ENCODE results near the gene OTX2. TPM values are rescaled to one million over a fixed set of nuclear protein-coding genes. Genes with fewer than 3 reads are reported as not detected.

Gene OTX2
- total RNA-seq, 1 donor from 2014 or later: 3.4 TPM

DNA sequence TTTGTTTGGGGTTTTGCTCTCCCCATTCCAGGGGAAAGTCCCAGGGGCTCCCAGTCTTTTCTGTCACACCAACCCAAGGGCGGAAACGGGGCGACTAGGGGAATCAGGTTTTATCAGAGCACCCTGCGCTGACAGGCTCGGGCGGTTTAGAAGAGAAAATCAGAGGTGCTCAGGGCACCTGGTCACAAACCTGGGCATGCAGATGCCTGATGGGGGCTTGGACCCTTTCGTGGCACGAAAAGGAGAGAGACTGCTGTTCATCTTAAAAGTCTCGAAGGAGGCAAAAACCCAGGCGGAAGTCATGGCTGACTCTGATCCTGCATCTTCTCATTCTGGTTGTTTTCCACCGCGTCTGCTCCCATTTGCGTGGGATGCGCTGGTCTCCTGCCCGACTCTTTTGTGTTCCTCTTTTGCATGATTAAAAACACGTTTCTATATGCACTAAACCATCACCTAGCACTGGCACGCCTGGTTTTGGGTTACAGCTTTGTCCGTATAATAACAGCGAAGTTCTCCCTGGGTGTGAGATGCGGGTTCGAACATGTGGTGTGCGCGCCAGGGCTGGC is 13.2 kb downstream of the OTX2 start:
- no peak for DNase-seq (ENCODE audit: low spot score)

- DNase-seq (ENCODE audit: low spot score): no peak
Measured at GRCh38 chr14:56796259-56796658, 14.0 kb downstream of the OTX2 start.

GRCh38 chr14:56795284-56795622 is 15.0 kb downstream of the OTX2 start:
- DNase-seq (ENCODE audit: low spot score): no peak

GRCh38 chr14:56794557-56795283 is 15.6 kb downstream of the OTX2 start:
- no peak for DNase-seq (ENCODE audit: low spot score)

DNA sequence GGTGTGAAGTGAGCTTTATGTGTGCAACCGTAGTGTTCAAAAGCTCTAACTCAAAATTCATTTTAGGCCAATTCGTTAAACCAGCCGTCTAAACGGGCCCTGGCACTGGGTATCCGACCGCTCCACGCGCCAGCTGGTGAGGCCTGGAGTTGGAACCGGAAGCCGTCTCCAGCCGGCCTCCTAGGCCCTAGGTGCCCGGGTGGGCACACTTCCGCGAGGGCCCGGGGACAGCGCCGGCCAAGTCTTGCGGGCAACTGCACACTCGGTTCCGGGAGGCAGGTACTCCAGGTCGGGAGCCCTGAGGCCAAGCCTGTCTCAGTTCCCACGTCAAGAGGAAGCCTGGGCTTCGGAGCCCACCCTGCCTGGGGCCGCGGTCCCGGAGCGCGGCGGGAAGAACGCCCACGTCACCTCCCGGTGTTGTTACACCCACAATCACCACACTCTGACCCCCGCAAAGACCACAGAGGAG is 16.2 kb downstream of the OTX2 start:
- no peak for DNase-seq (ENCODE audit: low spot score)

DNA sequence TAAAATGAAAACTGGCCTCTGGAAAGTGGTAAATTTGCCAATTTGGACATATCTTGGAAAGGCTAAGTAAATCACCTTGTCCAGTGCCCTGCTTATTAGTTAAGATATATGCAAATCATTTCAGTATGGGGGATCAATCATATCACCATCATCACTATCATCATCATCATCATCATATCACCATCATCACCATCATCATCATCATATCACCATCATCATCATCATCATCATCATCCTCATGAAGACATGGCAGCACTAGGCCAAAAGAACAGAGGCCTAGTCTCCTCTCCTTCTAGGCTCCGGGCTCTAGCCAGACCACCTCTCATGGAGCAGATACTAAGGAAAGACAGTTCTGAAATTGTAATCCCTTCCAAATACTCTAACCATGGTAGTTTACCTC is 20.3 kb downstream of the OTX2 start:
- DNase-seq (ENCODE audit: low spot score): no peak

DNA sequence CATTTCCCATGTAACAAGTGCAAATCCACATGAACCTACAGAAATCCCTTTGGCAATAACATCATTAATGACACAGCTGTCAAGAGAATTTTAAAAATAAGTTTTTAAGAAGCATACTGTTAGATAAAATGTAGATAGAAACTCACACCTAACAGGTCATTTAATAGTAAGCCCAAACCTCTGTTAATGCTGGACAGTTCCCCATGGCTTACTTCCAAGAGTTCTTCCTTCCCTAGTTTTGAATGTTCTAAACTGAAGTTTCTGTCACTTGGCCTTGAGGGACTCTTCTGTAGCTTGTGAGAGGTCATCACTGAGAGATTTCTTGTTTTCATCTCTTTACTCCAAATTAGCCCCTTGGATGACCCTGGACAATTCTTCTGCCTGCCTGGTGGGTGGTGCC is 22.7 kb downstream of the OTX2 start:
- DNase-seq (ENCODE audit: low spot score): no peak

- no peak for DNase-seq (ENCODE audit: low spot score)
Measured at GRCh38 chr14:56782711-56783110, 27.6 kb downstream of the OTX2 start.

DNA sequence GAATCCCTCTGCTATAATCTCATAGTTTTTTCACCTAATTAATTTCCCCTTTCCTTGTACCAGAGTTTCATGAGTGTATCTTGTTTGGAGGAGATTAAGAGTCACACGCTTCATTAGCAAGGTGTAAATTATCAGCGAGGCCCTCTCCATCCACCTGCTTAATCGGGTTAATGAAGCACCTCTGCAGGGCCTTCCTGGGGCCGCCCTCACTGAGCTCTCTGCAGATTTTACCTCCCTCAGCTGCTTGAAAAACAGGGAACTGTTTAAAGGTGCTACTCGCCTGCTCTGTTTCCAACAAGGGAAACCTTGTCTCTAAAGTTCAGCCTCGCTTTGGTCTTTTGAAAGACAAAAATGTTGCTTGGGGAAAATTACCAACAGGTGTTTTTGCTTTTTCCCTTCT is 35.8 kb downstream of the OTX2 start:
- DNase-seq (ENCODE audit: low spot score): no peak

GRCh38 chr14:56770512-56770911 is 39.8 kb downstream of the OTX2 start:
- DNase-seq (ENCODE audit: low spot score): no peak

DNA sequence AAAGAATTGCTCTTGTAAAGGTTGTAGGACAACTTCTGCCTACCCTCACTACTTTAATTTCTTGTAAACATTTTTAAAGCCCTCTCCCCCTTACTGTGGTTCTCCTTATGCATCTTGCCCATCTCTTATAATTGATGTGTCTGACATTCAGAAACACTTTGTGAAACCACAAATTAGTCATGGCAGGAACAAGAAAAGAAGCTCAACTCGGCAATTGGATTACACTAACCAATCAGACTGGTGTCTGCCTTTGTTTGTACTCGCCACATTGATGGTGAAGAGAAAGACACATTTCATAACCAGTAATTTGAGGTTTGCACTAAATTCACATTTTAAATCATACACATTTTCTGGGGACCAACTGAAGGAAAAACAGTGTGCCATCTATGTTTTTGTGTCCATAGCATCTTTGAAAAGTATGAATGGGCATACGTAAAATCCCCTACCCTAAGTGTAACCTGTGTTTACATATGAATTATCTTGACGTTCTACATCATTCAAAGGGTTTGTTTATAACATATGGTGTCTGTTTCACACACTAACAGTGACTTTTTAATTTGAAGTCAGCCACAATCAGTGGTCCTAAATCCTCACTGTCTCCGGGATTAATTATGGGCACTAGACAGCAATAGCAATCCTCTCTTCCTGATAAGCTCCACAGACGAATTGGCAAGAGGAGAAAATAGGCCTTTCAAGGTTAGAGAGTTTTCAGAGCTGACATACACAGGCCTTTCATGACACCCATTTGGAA is 49.9 kb downstream of the OTX2 start:
- DNase-seq (ENCODE audit: low spot score): no peak

DNA sequence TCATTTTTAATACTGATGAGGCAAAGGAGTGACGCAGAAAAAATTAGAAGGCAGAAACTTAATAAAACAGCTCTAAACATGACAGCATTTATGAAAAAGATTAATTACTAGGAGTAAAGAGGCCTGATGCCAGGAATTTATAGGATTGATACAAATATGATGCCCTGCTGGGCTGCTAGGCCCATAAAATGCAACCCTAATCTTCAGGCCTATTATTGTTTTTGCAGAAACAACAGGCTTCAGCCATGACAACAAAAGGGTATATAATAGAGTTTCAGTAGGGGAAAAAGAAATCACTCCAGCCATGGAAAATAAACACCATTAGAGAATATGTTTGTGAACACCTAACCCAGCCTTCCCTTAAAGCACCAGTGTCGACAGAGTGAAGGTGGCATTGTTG is 50.6 kb downstream of the OTX2 start:
- DNase-seq (ENCODE audit: low spot score): no peak

DNA sequence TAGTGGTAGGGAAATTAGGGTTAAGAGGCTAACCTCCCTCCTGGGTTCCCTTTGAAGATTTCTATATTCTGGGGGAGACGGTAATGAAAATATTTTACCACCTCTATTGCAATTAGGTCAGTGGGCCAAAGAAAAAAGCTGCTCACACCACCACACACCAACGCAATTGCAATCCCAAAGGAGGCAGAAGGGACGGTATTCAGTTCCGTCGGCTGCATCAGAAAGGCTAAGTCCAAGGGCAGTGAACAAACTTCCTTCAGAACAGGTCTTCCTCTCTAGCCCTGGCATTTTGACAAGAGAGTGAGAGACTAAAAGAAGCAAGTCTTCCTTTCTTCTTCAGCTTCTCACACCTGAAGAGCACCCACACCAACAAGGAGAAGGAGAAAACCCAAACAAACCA is 51.2 kb downstream of the OTX2 start:
- no peak for DNase-seq (ENCODE audit: low spot score)

- no peak for DNase-seq (ENCODE audit: low spot score)
Measured at GRCh38 chr14:56754921-56755320, 55.4 kb downstream of the OTX2 start.

GRCh38 chr14:56753396-56753795 is 56.9 kb downstream of the OTX2 start:
- no peak for DNase-seq (ENCODE audit: low spot score)

DNA sequence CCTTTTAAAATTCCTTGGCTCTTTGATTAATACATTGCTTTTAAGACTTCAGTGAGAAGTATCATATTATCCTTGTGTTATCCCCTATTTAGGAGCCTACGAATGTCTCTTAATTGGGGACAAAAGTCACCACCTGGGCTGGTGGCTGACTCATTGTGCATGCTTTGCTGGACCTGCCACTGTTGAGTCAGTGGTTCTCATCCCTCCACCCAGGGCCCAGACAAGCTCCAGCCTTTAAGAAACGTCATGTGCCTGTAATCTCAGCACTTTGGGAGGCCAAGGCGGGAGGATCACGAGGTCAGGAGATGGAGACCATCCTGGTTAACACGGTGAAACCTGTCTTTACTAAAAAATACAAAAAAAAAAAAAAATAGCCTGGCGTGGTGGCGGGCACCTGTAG is 57.9 kb downstream of the OTX2 start:
- DNase-seq (ENCODE audit: low spot score): no peak

DNA sequence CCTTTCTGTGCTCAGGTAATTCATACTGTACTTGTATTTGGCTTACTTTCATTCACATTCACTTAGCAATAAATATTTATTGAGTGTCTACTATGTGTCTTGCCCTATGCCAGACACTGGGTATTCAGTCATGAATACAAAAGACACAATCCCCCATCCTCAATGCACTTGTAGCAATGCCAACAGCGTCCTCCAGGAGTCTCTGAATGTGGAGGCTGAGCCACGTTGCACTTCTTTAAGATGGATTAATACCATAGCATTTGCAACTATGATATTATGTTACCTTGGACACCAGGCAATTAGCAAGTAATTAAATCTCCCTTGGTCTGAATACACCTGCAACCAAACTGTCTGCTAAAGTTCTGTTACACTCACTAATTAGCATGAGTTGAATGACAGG is 58.8 kb downstream of the OTX2 start:
- no peak for DNase-seq (ENCODE audit: low spot score)

Other genes starting within 250 kb of the OTX2 start
- gene TMEM260, start 230.7 kb downstream of the OTX2 start, total RNA-seq (ENCODE audit: insufficient read depth, low replicate concordance): 31.1 TPM